ENCODE results near the gene NHERF1.

NHERF1 gene

GRCh38 chr17:74712756-74713155 is 35.7 kb upstream of the NHERF1 start, which contains the start of gene CD300LF:
TSS of gene CD300LF (minus strand) at chr17:74712923. CDS start at chr17:74712866, 57 bp downstream.
- TF ChIP-seq TEAD4 (IDR thresholded peaks at IDR 0.05): no peak
- TF ChIP-seq USF1 (IDR thresholded peaks at IDR 0.05): no peak
- TF ChIP-seq RAD21 (IDR thresholded peaks at IDR 0.05; ENCODE audit: low read depth): no peak
- TF ChIP-seq FOXM1 (IDR thresholded peaks at IDR 0.05; ENCODE audit: borderline replicate concordance, low read depth): no peak

- TF ChIP-seq MAX (IDR thresholded peaks at IDR 0.05) (no peak), EP300 (IDR thresholded peaks at IDR 0.05; ENCODE audit: borderline replicate concordance) (no peak), TEAD4 (IDR thresholded peaks at IDR 0.05) (no peak), ZBTB7A (IDR thresholded peaks at IDR 0.05; ENCODE audit: low read depth) (no peak), TAF1 (IDR thresholded peaks at IDR 0.05; ENCODE audit: low read depth) (no peak), CEBPB (IDR thresholded peaks at IDR 0.05) (no peak), FOXM1 (IDR thresholded peaks at IDR 0.05; ENCODE audit: borderline replicate concordance, low read depth) (no peak), YY1 (IDR thresholded peaks at IDR 0.05; ENCODE audit: low read depth) (no peak), TCF12 (IDR thresholded peaks at IDR 0.05; ENCODE audit: low read depth) (no peak)
Measured at GRCh38 chr17:74713171-74713755, 35.2 kb upstream of the NHERF1 start.

DNA sequence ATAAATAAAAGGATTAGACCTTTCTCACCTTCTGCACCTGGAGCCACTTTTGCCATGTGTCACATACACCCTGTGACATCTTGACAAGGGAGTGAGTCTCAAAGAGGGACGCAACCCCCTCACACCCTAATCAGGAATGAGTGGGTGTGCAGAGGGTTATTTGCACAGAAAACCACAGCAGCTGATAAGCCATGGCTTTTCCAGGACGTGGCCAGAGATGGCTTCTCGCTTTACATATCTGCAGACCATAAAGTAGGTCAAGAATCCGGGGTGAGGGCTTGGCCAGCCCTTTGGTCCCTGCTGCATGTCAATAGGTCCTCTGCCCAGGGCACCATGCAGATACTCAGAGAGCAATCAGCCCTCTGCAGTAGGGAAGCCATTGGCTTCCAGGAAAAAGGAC is 33.3 kb upstream of the NHERF1 start:
- TF ChIP-seq USF1 (IDR thresholded peaks at IDR 0.05) (no peak), MAX (IDR thresholded peaks at IDR 0.05) (no peak), TAF1 (IDR thresholded peaks at IDR 0.05; ENCODE audit: low read depth) (no peak), ZBTB7A (IDR thresholded peaks at IDR 0.05; ENCODE audit: low read depth) (no peak), CREB1 (IDR thresholded peaks at IDR 0.05; ENCODE audit: low read depth) (no peak), FOXM1 (IDR thresholded peaks at IDR 0.05; ENCODE audit: borderline replicate concordance, low read depth) (no peak), TCF12 (IDR thresholded peaks at IDR 0.05; ENCODE audit: low read depth) (no peak), YY1 (IDR thresholded peaks at IDR 0.05; ENCODE audit: low read depth) (no peak), REST (IDR thresholded peaks at IDR 0.05; ENCODE audit: low read depth) (no peak), TEAD4 (IDR thresholded peaks at IDR 0.05) (no peak), EP300 (IDR thresholded peaks at IDR 0.05; ENCODE audit: borderline replicate concordance) (no peak), EGR1 (IDR thresholded peaks at IDR 0.05) (no peak), RAD21 (IDR thresholded peaks at IDR 0.05; ENCODE audit: low read depth) (no peak)

DNA sequence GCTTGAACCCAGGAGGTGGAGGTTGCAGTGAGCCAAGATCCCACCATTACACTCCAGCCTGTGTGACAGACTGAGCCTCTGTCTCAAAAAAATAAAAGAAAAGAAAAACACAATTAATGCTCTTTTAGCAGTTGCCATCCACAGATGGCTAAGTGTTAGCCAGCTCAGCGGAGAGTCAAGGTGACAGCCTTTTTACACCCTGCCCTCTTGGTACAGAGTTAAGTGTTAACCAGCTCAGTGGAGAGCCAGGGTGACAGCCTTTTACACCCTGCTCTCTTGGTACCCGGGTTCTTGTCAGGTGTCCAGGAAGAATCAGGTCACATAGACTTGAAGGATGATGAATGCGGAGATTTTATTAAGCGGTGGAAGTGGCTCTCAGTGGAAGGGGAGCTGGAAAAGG is 27.9 kb upstream of the NHERF1 start:
- TF ChIP-seq YY1 (IDR thresholded peaks at IDR 0.05; ENCODE audit: low read depth): no peak
- TF ChIP-seq FOXM1 (IDR thresholded peaks at IDR 0.05; ENCODE audit: borderline replicate concordance, low read depth): no peak

- TF ChIP-seq USF1 (IDR thresholded peaks at IDR 0.05): no peak
- TF ChIP-seq YY1 (IDR thresholded peaks at IDR 0.05; ENCODE audit: low read depth): no peak
- TF ChIP-seq RAD21 (IDR thresholded peaks at IDR 0.05; ENCODE audit: low read depth): no peak
- TF ChIP-seq TEAD4 (IDR thresholded peaks at IDR 0.05): no peak
- no peak for TF ChIP-seq NFIC (IDR thresholded peaks at IDR 0.05)
- no peak for TF ChIP-seq FOXM1 (IDR thresholded peaks at IDR 0.05; ENCODE audit: borderline replicate concordance, low read depth)
Measured at GRCh38 chr17:74722782-74723181, 25.6 kb upstream of the NHERF1 start.

GRCh38 chr17:74723891-74724290 is 24.5 kb upstream of the NHERF1 start:
- TF ChIP-seq ZBTB7A (IDR thresholded peaks at IDR 0.05; ENCODE audit: low read depth) (no peak), MAX (IDR thresholded peaks at IDR 0.05) (no peak), NFIC (IDR thresholded peaks at IDR 0.05) (no peak), CEBPB (IDR thresholded peaks at IDR 0.05) (no peak), TAF1 (IDR thresholded peaks at IDR 0.05; ENCODE audit: low read depth) (no peak)

DNA sequence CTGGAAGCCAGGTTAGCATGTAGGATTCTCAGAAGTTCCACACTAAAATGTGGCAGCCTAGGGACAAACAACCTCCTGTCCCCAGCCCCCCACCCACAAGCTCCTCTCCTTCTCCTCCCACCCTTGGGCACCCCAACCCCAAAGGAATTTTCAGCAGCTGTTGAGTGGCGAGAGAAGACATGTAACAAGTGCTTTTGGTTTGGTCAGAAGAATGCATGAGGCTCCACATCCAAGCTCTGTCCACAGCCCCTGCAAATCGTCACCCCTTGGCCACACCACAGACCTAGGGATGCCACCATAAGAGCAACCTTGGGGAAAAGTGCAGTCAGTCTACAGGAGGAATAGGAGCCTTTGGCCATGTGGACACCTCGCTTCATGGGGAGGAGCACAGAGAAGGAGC is 23.3 kb upstream of the NHERF1 start:
- TF ChIP-seq YY1 (IDR thresholded peaks at IDR 0.05; ENCODE audit: low read depth): no peak
- no peak for TF ChIP-seq RAD21 (IDR thresholded peaks at IDR 0.05; ENCODE audit: low read depth)
- no peak for TF ChIP-seq EP300 (IDR thresholded peaks at IDR 0.05; ENCODE audit: borderline replicate concordance)
